HG02678 (cell line): Measurements from ENCODE around the gene HSPA2.
"Not testable (repeated sequence)": the region's sequence is repeated elsewhere in the genome, so short reads cannot be mapped to it uniquely, and the experiment has no call there.

Experiments used
- ATAC-seq: cut with Tn5 transposase; IDR thresholded peaks from one replicate; pipeline ENCODE4 v1.9.1; 2021; ENCODE audit warnings: mild to moderate bottlenecking, moderate library complexity; ENCODE audit not compliant: unreplicated experiment

HSPA2 gene

GRCh38 chr14:64558216-64558615, 17.7 kb downstream of the HSPA2 start:
- not testable (repeated sequence) for ATAC-seq

GRCh38 chr14:64561631-64562030, 21.1 kb downstream of the HSPA2 start:
- ATAC-seq, result no peak

- ATAC-seq, result no peak
Measured at GRCh38 chr14:64562436-64562835, 21.9 kb downstream of the HSPA2 start.

GRCh38 chr14:64563696-64564095, 23.2 kb downstream of the HSPA2 start:
- no peak for ATAC-seq

GRCh38 chr14:64566651-64567122, 26.1 kb downstream of the HSPA2 start:
- no peak for ATAC-seq

- no peak for ATAC-seq
Measured at GRCh38 chr14:64569138-64569631, 28.6 kb downstream of the HSPA2 start.

GRCh38 chr14:64569646-64570045, 29.1 kb downstream of the HSPA2 start:
- ATAC-seq, result not testable (repeated sequence)

- ATAC-seq, result no peak
Measured at GRCh38 chr14:64572386-64573104, 32.0 kb downstream of the HSPA2 start.

GRCh38 chr14:64573109-64573508, 32.6 kb downstream of the HSPA2 start:
- no peak for ATAC-seq

GRCh38 chr14:64574371-64575107, 34.0 kb downstream of the HSPA2 start:
- no peak for ATAC-seq

GRCh38 chr14:64577211-64577610, 36.7 kb downstream of the HSPA2 start:
- no peak for ATAC-seq

GRCh38 chr14:64580467-64580866, 39.9 kb downstream of the HSPA2 start:
- no peak for ATAC-seq

- no peak for ATAC-seq
Measured at GRCh38 chr14:64581363-64581762, 40.8 kb downstream of the HSPA2 start.

GRCh38 chr14:64581817-64582216, 41.3 kb downstream of the HSPA2 start:
- ATAC-seq, result no peak

- ATAC-seq, result no peak
Measured at GRCh38 chr14:64584190-64584589, 43.6 kb downstream of the HSPA2 start.

GRCh38 chr14:64591809-64592208, 51.3 kb downstream of the HSPA2 start:
- ATAC-seq, result no peak
